GM10266 (cell line): Measurements from ENCODE around the gene RRP7A.
A peak's percentile ranks its signal among the peaks of the same experiment; 100 is the strongest.
"Not testable (repeated sequence)": the region's sequence is repeated elsewhere in the genome, so short reads cannot be mapped to it uniquely, and the experiment has no call there.

Experiments
- DNase-seq: peaks from one replicate; pipeline ENCODE4 v3.0.0; 2012; ENCODE audit errors: extremely low spot score
- TF ChIP-seq, protein P1 (sequence below): IDR thresholded peaks from 2 replicates; pipeline ENCODE4 v1.5.1; 2012; ENCODE audit warnings: mild to moderate bottlenecking, low read depth; ENCODE audit not compliant: control insufficient read depth, insufficient read depth; ENCODE audit errors: missing control alignments

RRP7A gene

DNA sequence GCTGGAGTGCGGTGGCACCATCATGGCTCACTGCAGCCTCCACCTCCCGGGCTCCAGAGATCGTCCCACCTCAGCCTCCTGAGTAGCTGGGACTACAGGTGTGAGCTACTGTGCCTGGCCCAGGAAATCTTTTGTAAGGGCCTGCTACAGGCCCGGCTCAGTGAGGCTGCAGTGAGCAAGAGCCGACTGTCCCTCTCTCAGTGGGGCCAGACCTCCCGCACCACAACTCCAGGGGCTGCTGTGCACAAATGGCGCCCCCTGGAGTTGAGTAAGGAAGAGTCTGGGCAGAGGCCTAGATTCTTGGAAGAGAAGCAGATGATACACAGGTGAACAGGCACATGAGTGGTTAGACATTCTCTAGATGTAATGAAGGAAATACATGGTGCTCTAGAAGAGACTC, 41.2 kb upstream of the RRP7A start:
- DNase-seq = peak; percentile 42
- TF ChIP-seq, protein P1, sequence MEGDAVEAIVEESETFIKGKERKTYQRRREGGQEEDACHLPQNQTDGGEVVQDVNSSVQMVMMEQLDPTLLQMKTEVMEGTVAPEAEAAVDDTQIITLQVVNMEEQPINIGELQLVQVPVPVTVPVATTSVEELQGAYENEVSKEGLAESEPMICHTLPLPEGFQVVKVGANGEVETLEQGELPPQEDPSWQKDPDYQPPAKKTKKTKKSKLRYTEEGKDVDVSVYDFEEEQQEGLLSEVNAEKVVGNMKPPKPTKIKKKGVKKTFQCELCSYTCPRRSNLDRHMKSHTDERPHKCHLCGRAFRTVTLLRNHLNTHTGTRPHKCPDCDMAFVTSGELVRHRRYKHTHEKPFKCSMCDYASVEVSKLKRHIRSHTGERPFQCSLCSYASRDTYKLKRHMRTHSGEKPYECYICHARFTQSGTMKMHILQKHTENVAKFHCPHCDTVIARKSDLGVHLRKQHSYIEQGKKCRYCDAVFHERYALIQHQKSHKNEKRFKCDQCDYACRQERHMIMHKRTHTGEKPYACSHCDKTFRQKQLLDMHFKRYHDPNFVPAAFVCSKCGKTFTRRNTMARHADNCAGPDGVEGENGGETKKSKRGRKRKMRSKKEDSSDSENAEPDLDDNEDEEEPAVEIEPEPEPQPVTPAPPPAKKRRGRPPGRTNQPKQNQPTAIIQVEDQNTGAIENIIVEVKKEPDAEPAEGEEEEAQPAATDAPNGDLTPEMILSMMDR = peak; percentile 39

DNA sequence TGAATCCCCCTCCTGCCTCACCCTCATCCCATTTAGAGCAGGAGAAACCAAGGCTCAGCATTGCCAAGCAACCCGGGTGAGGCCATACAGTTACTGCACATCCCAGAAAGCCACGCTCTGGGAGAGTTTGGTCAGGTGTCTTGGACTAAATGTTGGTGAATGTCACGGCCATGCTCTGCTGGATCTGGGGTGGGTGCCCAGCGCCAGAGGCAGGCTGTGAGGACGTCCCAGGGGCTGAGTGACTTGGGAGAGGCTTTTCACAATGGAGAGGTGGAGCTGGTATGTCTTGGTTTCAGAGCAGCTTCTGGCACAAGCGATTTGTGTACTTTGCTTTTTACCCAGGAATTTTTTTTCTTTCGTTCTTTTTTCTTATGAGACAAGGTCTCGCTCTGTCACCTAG, 40.8 kb upstream of the RRP7A start:
- DNase-seq = no peak
- TF ChIP-seq, protein P1 = no peak

DNA sequence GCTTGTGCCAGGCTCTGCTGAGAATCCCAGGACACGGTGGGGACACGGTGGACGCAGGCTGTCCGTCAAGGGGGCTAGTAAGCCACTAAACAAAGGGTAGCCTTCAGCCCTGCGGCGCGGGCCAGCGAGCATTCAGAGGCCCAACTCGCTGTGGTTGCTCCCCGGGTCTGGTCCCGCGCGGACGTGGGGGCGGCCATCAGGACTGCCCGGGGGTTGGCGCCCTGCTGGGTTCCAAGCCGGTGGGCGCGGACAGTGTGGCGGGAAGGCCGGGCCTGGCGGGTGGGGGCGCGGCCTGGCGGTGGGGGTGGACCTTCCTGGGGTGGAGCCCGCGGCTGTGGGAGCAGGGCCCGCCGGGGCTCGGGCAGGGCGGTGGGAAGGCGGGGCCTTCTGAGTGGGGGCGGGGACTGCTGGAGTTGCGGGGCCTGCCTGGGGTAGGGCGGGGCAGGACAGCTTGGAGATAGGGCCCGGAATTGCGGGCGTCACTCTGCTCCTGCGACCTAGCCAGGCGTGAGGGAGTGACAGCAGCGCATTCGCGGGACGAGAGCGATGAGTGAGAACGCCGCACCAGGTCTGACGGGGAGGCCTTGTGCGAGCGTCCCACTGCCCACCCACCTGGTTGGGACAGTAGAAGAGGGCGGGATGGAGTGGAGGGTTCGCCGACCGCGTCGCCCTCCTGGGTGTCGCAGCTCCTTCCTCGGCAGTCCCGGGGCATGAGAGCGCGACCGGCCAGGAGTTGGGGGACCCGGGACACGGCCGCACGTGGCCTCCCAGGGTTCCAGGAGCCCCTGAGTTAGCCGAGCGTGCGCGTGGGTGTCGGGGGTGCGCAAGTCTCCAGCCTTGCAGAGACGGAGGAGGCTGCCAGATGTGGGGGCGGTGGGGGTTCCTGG, 34.1 kb upstream of the RRP7A start, which contains the start of gene SERHL2:
SERHL2 (plus strand) TSS at position 482 of the 887 bp plus-strand sequence; CDS start at position 547, 65 bp downstream.
- TF ChIP-seq, protein P1 = no peak
- DNase-seq = peak; percentile 94

DNA sequence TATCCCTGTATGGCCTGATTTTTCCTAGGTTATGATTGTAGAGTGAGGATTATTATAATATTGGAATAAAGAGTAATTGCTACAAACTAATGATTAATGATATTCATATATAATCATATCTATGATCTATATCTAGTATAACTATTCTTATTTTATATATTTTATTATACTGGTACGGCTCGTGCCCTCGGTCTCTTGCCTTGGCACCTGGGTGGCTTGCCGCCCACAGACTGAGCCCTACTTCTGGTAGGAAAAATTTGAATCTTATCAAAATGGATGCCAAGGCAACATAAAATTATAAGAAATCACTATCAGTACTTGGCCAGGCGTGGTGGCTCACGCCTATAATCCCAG, 32.7 kb upstream of the RRP7A start:
- not testable (repeated sequence) for DNase-seq

DNA sequence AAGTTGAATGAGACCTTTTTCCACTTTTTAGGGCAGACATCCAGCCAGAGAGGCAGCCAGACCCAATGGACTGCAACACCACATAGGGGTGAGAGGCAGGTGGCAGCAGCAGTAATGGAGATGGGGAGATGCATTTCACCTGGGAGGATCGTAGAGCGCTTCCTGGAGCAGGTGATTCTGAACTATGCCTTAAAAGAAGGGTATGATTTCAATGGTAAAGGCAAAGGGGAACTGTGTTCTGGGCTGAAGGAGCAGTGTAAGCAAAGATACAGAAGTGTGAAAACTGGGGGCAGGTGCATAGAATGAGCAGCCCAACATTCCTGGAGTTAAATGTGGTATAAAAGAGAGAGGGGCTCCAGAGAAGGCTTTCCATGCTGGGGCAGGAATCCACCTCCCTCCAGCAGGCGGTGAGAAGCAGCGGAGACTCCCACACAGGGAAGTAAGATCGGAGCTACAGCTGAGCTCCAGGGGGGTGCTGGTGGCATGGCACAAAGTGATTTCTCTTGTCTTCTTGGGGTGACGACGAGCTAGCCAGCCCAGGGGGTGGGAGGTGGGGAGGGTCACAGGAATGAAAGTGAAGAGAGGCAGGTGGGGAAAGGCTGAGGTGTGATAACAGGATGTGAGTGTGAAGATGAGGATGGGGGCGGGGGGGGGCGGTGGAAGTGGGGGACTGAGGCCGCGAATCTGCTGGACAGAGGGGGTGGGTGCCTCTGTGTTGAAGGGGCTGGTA, 29.9 kb upstream of the RRP7A start:
- TF ChIP-seq, protein P1 = no peak
- no peak for DNase-seq

DNA sequence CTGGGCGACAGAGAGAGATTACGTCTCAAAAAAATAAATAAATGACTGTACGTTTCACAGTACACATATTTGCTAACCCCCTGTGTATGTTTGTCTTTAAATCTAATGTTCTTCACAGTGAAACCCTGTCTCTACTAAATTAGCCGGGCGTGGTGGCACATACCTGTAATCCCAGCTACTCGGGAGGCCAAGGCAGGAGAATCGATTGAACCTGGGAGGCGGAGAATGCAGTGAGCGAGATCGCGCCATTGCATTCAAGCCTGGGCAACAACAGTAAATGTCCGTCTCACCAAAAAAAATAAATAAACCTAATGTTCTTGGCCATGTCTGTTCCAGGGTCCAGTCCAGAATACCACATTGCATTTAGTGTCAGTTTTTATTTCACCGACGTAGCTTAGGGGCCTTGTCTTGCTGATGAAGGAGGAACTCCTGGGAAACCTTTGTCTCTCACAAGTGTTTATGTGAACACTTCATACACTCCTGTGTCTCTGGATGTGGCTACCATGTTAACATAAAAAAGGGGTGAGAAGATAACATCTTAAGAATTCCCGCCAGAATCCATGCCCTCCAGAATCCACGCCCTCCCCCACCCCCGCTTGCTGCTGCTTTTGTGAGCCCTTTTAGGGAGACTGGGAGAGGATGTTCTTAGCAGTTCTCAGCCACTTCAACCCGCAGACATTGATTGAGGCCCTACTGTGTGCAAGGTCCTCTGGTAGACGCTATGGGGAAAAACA, 29.2 kb upstream of the RRP7A start:
- DNase-seq = no peak
- TF ChIP-seq, protein P1 = no peak

DNA sequence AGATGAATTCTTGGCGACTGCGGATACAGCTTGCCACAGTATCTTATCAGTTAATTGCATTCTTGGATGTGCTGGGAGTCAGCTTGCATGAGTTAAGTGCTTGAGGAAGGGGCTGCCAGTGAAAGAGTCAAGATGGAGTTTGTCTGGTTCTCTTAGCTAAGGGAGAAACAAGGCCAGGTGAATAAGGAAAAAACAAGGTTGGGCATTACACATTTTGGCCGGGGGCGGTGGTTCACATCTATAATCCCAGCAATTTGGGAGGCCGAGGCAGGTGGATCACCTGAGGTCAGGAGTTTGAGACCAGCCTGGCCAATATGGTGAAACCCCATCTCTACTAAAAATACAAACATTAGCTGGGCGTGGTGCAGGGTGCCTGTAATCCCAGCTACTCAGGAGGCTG, 28.5 kb upstream of the RRP7A start:
- DNase-seq = not testable (repeated sequence)

DNA sequence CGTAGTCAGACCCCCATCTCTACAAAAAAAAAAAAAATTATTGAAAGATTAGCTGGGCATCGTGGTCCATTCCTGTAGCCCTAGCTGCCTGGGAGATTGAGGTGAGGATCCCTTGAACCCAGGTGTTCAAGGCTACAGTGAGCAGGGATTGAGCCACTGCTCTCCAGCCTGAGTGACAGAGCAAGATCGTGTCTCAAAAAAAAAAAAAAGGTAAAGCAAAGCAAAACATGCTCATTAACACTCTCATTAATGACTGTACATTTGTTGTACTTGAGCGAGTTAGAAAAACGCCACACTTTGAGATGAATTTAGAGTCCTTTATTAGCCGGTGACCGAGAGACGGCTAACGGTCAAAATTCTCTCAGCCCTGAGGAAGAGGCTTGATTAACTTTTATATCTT, 28.0 kb upstream of the RRP7A start:
- TF ChIP-seq, protein P1 = no peak
- no peak for DNase-seq
